ENCODE data around the gene A4GALT. TPM values are rescaled to one million over a fixed set of nuclear protein-coding genes. Genes with fewer than 3 reads are reported as not detected.
A peak's percentile ranks its signal among the peaks of the same experiment; 100 is the strongest.

The A4GALT gene
- total RNA-seq, 2 donors from 2014 or later, result 34.7 to 40.0 TPM

DNA sequence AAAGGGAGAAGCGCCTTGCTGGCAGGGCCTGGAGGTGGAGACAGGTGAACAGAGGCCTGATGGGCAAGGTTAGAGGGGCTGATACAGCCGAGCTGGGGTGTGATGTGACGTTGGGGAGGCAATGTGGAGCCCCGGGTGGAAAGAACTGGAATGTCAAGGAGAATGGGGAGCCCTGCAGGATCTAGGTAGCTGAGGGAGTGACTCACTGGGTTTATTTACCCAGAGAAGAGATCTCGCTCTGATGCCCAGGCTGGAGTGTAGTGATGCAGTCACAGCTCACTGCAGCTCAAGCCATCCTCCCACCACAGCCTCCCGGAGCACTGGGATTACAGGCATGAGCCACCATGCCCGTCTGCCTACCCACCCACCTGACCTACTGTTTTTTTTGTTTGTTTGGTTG is 69.5 kb downstream of the A4GALT start:
- Histone ChIP-seq H3K4me3 (no peak overlapping the region), H3K4me1 (replicated peaks) (peaks cover 22% of the 10 kb centered on the region), H3K27ac (no peak overlapping the region), H3K36me3 (no peaks in the 10 kb centered on the region), H3K27me3 (replicated peaks; ENCODE audit: insufficient read depth) (no peaks in the 10 kb centered on the region), H3K9me3 (no peaks in the 10 kb centered on the region)
- no peak for DNase-seq (ENCODE audit: low spot score)
- TF ChIP-seq POLR2A (IDR thresholded peaks at IDR 0.05) (no peak), POLR2AphosphoS5 (IDR thresholded peaks at IDR 0.05) (no peak)
- TF ChIP-seq, protein P1, sequence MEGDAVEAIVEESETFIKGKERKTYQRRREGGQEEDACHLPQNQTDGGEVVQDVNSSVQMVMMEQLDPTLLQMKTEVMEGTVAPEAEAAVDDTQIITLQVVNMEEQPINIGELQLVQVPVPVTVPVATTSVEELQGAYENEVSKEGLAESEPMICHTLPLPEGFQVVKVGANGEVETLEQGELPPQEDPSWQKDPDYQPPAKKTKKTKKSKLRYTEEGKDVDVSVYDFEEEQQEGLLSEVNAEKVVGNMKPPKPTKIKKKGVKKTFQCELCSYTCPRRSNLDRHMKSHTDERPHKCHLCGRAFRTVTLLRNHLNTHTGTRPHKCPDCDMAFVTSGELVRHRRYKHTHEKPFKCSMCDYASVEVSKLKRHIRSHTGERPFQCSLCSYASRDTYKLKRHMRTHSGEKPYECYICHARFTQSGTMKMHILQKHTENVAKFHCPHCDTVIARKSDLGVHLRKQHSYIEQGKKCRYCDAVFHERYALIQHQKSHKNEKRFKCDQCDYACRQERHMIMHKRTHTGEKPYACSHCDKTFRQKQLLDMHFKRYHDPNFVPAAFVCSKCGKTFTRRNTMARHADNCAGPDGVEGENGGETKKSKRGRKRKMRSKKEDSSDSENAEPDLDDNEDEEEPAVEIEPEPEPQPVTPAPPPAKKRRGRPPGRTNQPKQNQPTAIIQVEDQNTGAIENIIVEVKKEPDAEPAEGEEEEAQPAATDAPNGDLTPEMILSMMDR (IDR thresholded peaks at IDR 0.05), result no peak
- intact Hi-C loops (cut with DNase I), result no loop called here
- WGBS, result 72% methylated on average over 7 of the region's 7 CpGs

DNA sequence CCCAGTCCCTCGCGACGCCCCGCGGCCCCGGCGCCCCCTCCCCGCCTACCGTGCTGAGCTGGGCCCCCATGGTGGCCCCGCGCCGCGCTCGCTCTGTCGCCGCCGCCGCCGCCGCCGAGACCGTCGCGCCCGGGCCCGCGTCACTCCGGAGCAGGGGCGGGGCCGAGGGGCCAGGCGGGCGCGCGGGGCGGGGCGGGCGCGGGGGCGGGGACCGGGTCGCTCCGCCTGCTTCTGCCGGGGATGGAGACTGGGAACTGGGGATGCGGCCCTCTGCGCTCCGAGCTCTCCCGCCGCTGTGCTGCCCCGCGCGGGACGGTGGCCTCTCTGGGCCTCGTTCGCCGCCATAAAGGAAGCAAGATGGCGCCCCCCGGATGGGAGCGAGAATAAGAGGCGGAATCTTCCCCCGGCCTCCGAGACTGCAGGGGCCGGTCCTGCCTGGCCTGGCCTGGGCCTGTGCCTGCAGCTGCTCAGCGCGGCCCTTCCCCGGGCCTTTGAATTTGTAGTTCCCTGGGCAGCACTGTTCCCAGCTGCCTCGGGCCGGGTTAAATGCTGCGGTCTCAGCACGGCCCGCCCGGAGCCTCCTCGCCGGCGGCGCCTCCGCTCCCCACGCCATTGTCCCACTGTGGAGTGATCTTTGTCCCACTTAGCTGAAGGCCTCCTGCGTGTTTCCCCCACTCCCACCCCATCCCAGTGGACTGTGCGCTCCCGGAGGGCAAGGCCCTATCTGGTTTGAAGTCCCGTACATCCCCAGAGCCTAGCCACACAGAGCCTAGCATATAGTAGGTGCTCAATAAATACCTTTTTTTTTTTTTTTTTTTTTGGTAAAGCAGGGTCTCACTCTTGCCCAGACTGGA is 71.2 kb downstream of the A4GALT start, which contains the start of gene CYB5R3:
Gene CYB5R3 (minus strand): TSS at position 147 of the 854 bp plus-strand sequence. CDS start 77 bp downstream, at position 70.
- intact Hi-C loops (cut with DNase I), result no loop called here
- no peaks in the 10 kb centered on the region for H3K9me3 ChIP-seq
- H3K36me3 ChIP-seq, result no peaks in the 10 kb centered on the region
- DNase-seq (ENCODE audit: low spot score), result peak; percentile 78
- TF ChIP-seq POLR2A (IDR thresholded peaks at IDR 0.05) (peak; percentile 64), POLR2AphosphoS5 (IDR thresholded peaks at IDR 0.05) (peak; percentile 39)
- TF ChIP-seq, protein P1 (IDR thresholded peaks at IDR 0.05), result no peak
- H3K4me1 ChIP-seq (replicated peaks), result peaks cover 39% of the 10 kb centered on the region
- 11% methylated on average over 43 of the region's 81 CpGs for WGBS
- peak within 1 kb of the TSS; percentile 92 for H3K4me3 ChIP-seq
- H3K27me3 ChIP-seq (replicated peaks; ENCODE audit: insufficient read depth), result no peaks in the 10 kb centered on the region
- H3K27ac ChIP-seq, result peak within 1 kb of the TSS; percentile 96 to 97

DNA sequence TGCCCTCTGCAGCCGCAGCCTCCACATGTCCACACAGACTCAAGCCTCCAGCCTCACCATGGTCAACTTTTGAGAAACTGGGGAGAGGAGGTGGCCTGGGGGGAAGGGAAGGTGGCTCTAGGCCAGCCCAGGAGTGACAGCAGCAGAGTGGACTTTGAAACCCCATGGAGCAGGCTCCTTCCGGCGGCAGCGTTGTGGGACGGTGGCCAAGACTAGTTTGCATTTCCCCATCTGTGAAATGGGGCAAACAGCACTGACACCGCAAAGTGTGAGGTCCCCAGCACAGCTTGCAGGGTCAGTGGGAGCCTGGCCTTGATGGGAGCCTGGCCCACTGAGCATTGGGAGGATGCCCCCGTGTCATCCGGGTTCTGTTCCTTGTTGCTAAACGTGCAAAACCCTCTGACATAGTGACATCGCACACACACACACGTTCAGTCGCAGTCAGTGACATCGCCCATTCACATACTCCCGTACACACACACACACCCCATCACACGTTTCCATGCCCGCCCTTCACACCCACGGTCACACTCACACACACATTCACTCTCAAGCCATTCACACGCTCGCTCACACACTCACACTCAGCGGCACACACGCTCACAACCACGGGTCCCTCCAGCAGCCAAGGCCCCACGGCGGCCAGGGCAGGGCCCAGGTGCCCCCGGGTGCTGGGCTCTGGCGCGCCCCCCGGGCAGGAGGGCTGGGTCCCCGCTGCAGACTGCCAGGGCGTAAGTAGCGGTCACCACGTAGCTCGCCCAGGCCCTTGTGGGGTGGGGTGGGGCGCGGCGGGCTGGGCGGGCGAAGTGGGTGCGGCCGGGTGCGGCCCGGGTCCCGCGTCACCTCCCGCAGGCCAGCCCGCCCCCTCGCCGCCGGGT is 72.1 kb downstream of the A4GALT start:
- H3K27me3 ChIP-seq (replicated peaks; ENCODE audit: insufficient read depth), result no peaks in the 10 kb centered on the region
- TF ChIP-seq POLR2A (IDR thresholded peaks at IDR 0.05), result peak; percentile 77
- no peak for TF ChIP-seq POLR2AphosphoS5 (IDR thresholded peaks at IDR 0.05)
- TF ChIP-seq, protein P1 (IDR thresholded peaks at IDR 0.05), result no peak
- H3K4me1 ChIP-seq (replicated peaks), result peaks cover 45% of the 10 kb centered on the region
- intact Hi-C loops (cut with DNase I), result no loop called here
- H3K4me3 ChIP-seq, result peak overlapping the region; percentile 92
- H3K36me3 ChIP-seq, result no peaks in the 10 kb centered on the region
- 2% methylated on average over 48 of the region's 49 CpGs for WGBS
- H3K27ac ChIP-seq, result peak overlapping the region; percentile 96 to 97
- no peaks in the 10 kb centered on the region for H3K9me3 ChIP-seq
- DNase-seq (ENCODE audit: low spot score), result peak; percentile 46

DNA sequence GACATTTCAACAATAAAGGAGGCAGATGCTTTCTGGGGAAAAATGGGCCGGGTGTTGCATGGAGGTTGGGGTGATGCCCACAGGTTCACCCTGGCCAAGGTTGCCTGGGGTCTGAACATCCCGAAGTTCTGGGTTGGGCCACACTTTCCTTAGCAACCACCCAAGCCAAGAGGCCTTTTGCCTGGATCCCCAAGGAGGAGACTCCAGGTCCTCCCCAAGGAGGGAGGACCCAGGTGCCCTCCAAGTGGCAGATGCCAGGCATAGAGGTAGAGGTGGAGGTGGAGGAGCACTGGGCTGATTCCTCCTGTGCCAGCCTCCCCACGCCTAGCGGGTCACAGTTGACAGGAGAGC is 72.7 kb downstream of the A4GALT start:
- H3K9me3 ChIP-seq, result no peaks in the 10 kb centered on the region
- peak overlapping the region; percentile 92 for H3K4me3 ChIP-seq
- peaks cover 45% of the 10 kb centered on the region for H3K4me1 ChIP-seq (replicated peaks)
- no peaks in the 10 kb centered on the region for H3K27me3 ChIP-seq (replicated peaks; ENCODE audit: insufficient read depth)
- intact Hi-C loops (cut with DNase I), result no loop called here
- no peaks in the 10 kb centered on the region for H3K36me3 ChIP-seq
- DNase-seq (ENCODE audit: low spot score), result no peak
- H3K27ac ChIP-seq, result peak overlapping the region; percentile 96 to 97
- 51% methylated on average over 4 of the region's 4 CpGs for WGBS
- TF ChIP-seq POLR2A (IDR thresholded peaks at IDR 0.05) (no peak), POLR2AphosphoS5 (IDR thresholded peaks at IDR 0.05) (no peak)
- TF ChIP-seq, protein P1 (IDR thresholded peaks at IDR 0.05), result no peak
